ENCODE measurements around the gene HAUS5. TPM values are rescaled to one million over a fixed set of nuclear protein-coding genes. Genes with fewer than 3 reads are reported as not detected.

HAUS5 gene
- total RNA-seq, 1 experiment from 2014 or later: 32.9 TPM

GRCh38 chr19:35656700-35657099 is 44.2 kb downstream of the HAUS5 start:
- no peak overlapping the region for H3K56ac ChIP-seq (ENCODE audit: insufficient read length, low read depth, low read length)
- no peaks in the 10 kb centered on the region for H3K4me1 ChIP-seq (ENCODE audit: insufficient read depth, low read length)
- no peak overlapping the region for H4K5ac ChIP-seq (ENCODE audit: insufficient read length, low read depth, low read length)
- no peak overlapping the region for H3K4ac ChIP-seq (ENCODE audit: low read depth, low read length)
- no peak overlapping the region for H2BK12ac ChIP-seq (ENCODE audit: insufficient read length, low read depth, low read length)
- no peak overlapping the region for H4K91ac ChIP-seq (ENCODE audit: insufficient read length, low read depth, low read length)
- WGBS (ENCODE audit: extremely low coverage, insufficient read length, low lambda C conversion rate): no CpG with 5 or more reads among the region's 6 CpGs
- H3K23ac ChIP-seq (ENCODE audit: insufficient read length, low read depth, low read length): no peak overlapping the region
- no peak overlapping the region for H2BK5ac ChIP-seq (ENCODE audit: insufficient read length, low read length)
- no peak overlapping the region for H3K4me2 ChIP-seq (ENCODE audit: insufficient read depth, insufficient read length, low read length)
- no peak overlapping the region for H3K18ac ChIP-seq (ENCODE audit: insufficient read length, low read depth, low read length)
- no peaks in the 10 kb centered on the region for H3K27me3 ChIP-seq (ENCODE audit: insufficient read depth, low read length)
- H4K20me1 ChIP-seq (ENCODE audit: control insufficient read depth, insufficient read depth, insufficient read length): no peaks in the 10 kb centered on the region
- Mint-ChIP-seq H3K4me1 (no peaks in the 10 kb centered on the region), H3K36me3 (ENCODE audit: insufficient read depth in 1 of 3, low read depth in 3 of 3) (peaks cover 60 to 84% (median 84%) of the 10 kb centered on the region in 3 experiments), H3K4me3 (no peak overlapping the region), H3K27me3 (ENCODE audit: low read depth) (no peaks in the 10 kb centered on the region), H3K27ac (no peak overlapping the region), H3K9me3 (no peaks in the 10 kb centered on the region)
- H3K9me3 ChIP-seq (ENCODE audit: control insufficient read depth, low read depth, low read length): no peaks in the 10 kb centered on the region
- no peak overlapping the region for H3K14ac ChIP-seq (ENCODE audit: insufficient read depth, low read length)
- TF ChIP-seq CTCF (conservative IDR thresholded peaks at IDR 0.05): no peak
- H3K79me2 ChIP-seq (ENCODE audit: insufficient read depth, low read length): no peaks in the 10 kb centered on the region
- H2BK15ac ChIP-seq (ENCODE audit: low read depth, low read length): no peak overlapping the region
- no peak overlapping the region for H3K27ac ChIP-seq (ENCODE audit: insufficient read length, low read depth, low read length)
- no peak overlapping the region for H2AK5ac ChIP-seq (ENCODE audit: insufficient read length, low read length)
- no peaks in the 10 kb centered on the region for H3K23me2 ChIP-seq (ENCODE audit: insufficient read length, low read depth, low read length, poor library complexity, severe bottlenecking)
- H4K8ac ChIP-seq (replicated peaks; ENCODE audit: insufficient read length, low read depth, low read length): no peak overlapping the region
- no peaks in the 10 kb centered on the region for H3K79me1 ChIP-seq (ENCODE audit: insufficient read depth, low read depth, low read length, poor library complexity, severe bottlenecking)
- H3K9ac ChIP-seq (ENCODE audit: extremely low read depth, insufficient read length, low read length): no peak overlapping the region
- H2BK20ac ChIP-seq (ENCODE audit: low read depth, low read length, poor library complexity, severe bottlenecking): no peak overlapping the region
- H2BK120ac ChIP-seq (ENCODE audit: low read depth, low read length, poor library complexity, severe bottlenecking): no peak overlapping the region
- no peak overlapping the region for H3T11ph ChIP-seq (ENCODE audit: low read length)
- DNase-seq: no peak
- H2AFZ ChIP-seq (ENCODE audit: low read length): no peak overlapping the region

Measured in H9 (cell line).